Activated CD4-positive, alpha-beta memory T cell treated with anti-CD3 and anti-CD28 coated beads for 36 hours (primary cell): ENCODE results near the gene FBXL22. TPM values are rescaled to one million over a fixed set of nuclear protein-coding genes. Genes with fewer than 3 reads are reported as not detected.

Experiments
- CTCF ChIA-PET: fragments of 350-600 bp; sonication (Branson Sonifier 250); formaldehyde crosslinking; loops from one replicate; lab custom pipeline; 2021; ENCODE audit warnings: antibody characterized with exemption, inconsistent platforms; lab: Charles Lee
- POLR2A ChIA-PET: fragments of 350-600 bp; sonication (Branson Sonifier 250); formaldehyde crosslinking; loops from one replicate; lab custom pipeline; 2021; ENCODE audit warnings: antibody characterized with exemption; lab: Charles Lee
- DNase-seq: peaks from one replicate; pipeline ENCODE4 v3.0.0-alpha.2; 2020
- H3K27ac Mint-ChIP-seq: one replicate; pipeline ENCODE4 v1.8.0; 2021; ENCODE audit warnings: mixed read lengths
- H3K27me3 Mint-ChIP-seq: one replicate; pipeline ENCODE4 v1.8.0; 2021; ENCODE audit warnings: mixed read lengths
- H3K36me3 Mint-ChIP-seq: one replicate; pipeline ENCODE4 v1.8.0; 2021; ENCODE audit warnings: mixed read lengths
- H3K4me1 Mint-ChIP-seq: one replicate; pipeline ENCODE4 v1.8.0; 2021; ENCODE audit warnings: low read depth, mixed read lengths
- H3K4me3 Mint-ChIP-seq: one replicate; pipeline ENCODE4 v1.8.0; 2021; ENCODE audit warnings: mild to moderate bottlenecking, mixed read lengths
- H3K9me3 Mint-ChIP-seq: one replicate; pipeline ENCODE4 v1.8.0; 2021; ENCODE audit warnings: mixed read lengths
- intact Hi-C: fragments of 100-400 bp; cut with micrococcal nuclease; formaldehyde crosslinking; loops from one replicate; pipeline ENCODE4 v1.15.1; 2023
- total RNA-seq, 2 experiments: library from RNA; stranded (reverse); gene quantifications; one replicate each; pipeline ENCODE4 v1.2.3, GENCODE V29; 2021

FBXL22 gene
- total RNA-seq, 2 experiments from 2014 or later = 0.48 to 0.74 TPM

- H3K9me3 Mint-ChIP-seq = no peaks in the 10 kb centered on the region
- no peak for DNase-seq
- no peaks in the 10 kb centered on the region for H3K27me3 Mint-ChIP-seq
- peaks cover 45% of the 10 kb centered on the region for H3K36me3 Mint-ChIP-seq
- intact Hi-C loops = no loop called here
- peaks cover 5% of the 10 kb centered on the region for H3K4me1 Mint-ChIP-seq
- ChIA-PET CTCF (interaction anchor here (1.0 kb wide), 1 partner anchor 413 kb away, joined by 3 read pairs; no protein-coding TSS in a partner anchor), POLR2A (no interaction called here)
- H3K27ac Mint-ChIP-seq = no peak overlapping the region
- no peak overlapping the region for H3K4me3 Mint-ChIP-seq
These were observed 36.1 kb downstream of the FBXL22 start for GRCh38 chr15:63633312-63633711.

GRCh38 chr15:63634154-63634553 is 37.0 kb downstream of the FBXL22 start:
- H3K27me3 Mint-ChIP-seq = no peaks in the 10 kb centered on the region
- intact Hi-C loops = no loop called here
- no peak for DNase-seq
- H3K4me3 Mint-ChIP-seq = no peak overlapping the region
- peaks cover 42% of the 10 kb centered on the region for H3K36me3 Mint-ChIP-seq
- POLR2A ChIA-PET = no interaction called here
- no peak overlapping the region for H3K27ac Mint-ChIP-seq
- peaks cover 12% of the 10 kb centered on the region for H3K4me1 Mint-ChIP-seq
- CTCF ChIA-PET = no interaction called here
- no peaks in the 10 kb centered on the region for H3K9me3 Mint-ChIP-seq

- POLR2A ChIA-PET = interaction anchor here (0.6 kb wide), 1 partner anchor 547 kb away, joined by 3 read pairs; no protein-coding TSS in a partner anchor
- Mint-ChIP-seq H3K36me3 (peaks cover 34% of the 10 kb centered on the region), H3K4me1 (peaks cover 12% of the 10 kb centered on the region), H3K27me3 (no peaks in the 10 kb centered on the region), H3K4me3 (no peak overlapping the region), H3K27ac (no peak overlapping the region), H3K9me3 (no peaks in the 10 kb centered on the region)
- intact Hi-C loops = no loop called here
- DNase-seq = peak; percentile 20
- CTCF ChIA-PET = interaction anchor here (0.5 to 0.6 kb wide), 2 partner anchors 11 to 149 kb away, joined by 3 read pairs; no protein-coding TSS in a partner anchor
These were observed 39.4 kb downstream of the FBXL22 start for GRCh38 chr15:63636518-63637061.

GRCh38 chr15:63638839-63639238 is 41.7 kb downstream of the FBXL22 start:
- Mint-ChIP-seq H3K36me3 (peaks cover 27% of the 10 kb centered on the region), H3K4me3 (no peak overlapping the region), H3K4me1 (peaks cover 12% of the 10 kb centered on the region), H3K27me3 (no peaks in the 10 kb centered on the region), H3K27ac (no peak overlapping the region), H3K9me3 (no peaks in the 10 kb centered on the region)
- no peak for DNase-seq
- CTCF ChIA-PET = interaction anchor here (0.7 to 1.2 kb wide), 2 partner anchors 29 to 172 kb away, joined by 3 to 4 read pairs; no protein-coding TSS in a partner anchor
- intact Hi-C loops = no loop called here
- POLR2A ChIA-PET = no interaction called here

- POLR2A ChIA-PET = no interaction called here
- intact Hi-C loops = no loop called here
- H3K27me3 Mint-ChIP-seq = no peaks in the 10 kb centered on the region
- H3K4me3 Mint-ChIP-seq = no peak overlapping the region
- H3K9me3 Mint-ChIP-seq = no peaks in the 10 kb centered on the region
- DNase-seq = no peak
- H3K36me3 Mint-ChIP-seq = peaks cover 30% of the 10 kb centered on the region
- CTCF ChIA-PET = interaction anchor here (1.0 kb wide), 1 partner anchor 173 kb away, joined by 3 read pairs; no protein-coding TSS in a partner anchor
- peaks cover 12% of the 10 kb centered on the region for H3K4me1 Mint-ChIP-seq
- H3K27ac Mint-ChIP-seq = no peak overlapping the region
These were observed 43.0 kb downstream of the FBXL22 start for GRCh38 chr15:63640146-63640545.

Other genes with a start within 250 kb of the FBXL22 start
- under 1 TPM; 0.07 to 0.10 TPM for gene CA12, start 215.5 kb upstream of the FBXL22 start, total RNA-seq
- 10 to 100 TPM; 46.1 to 48.9 TPM for gene USP3, start 92.8 kb upstream of the FBXL22 start, total RNA-seq
- gene HERC1, start 236.6 kb downstream of the FBXL22 start, total RNA-seq = 10 to 100 TPM; 48.6 to 55.7 TPM